NCI-H1694 treated with DMSO at 0.1 percent for 48 hours (cell line): ENCODE data around the gene RAX2.
A peak's percentile ranks its signal among the peaks of the same experiment; 100 is the strongest.

Source experiments
- DNase-seq: peaks from one replicate; lab custom pipeline; 2025; lab: John Stamatoyannopoulos, UW

RAX2 gene

GRCh38 chr19:3801412-3802096 lies 29.5 kb upstream of the RAX2 start:
- DNase-seq, result peak; percentile 8

- no peak for DNase-seq
Observed at GRCh38 chr19:3800996-3801395, 29.0 kb upstream of the RAX2 start.

GRCh38 chr19:3798137-3798536 lies 26.1 kb upstream of the RAX2 start:
- DNase-seq, result no peak

DNA sequence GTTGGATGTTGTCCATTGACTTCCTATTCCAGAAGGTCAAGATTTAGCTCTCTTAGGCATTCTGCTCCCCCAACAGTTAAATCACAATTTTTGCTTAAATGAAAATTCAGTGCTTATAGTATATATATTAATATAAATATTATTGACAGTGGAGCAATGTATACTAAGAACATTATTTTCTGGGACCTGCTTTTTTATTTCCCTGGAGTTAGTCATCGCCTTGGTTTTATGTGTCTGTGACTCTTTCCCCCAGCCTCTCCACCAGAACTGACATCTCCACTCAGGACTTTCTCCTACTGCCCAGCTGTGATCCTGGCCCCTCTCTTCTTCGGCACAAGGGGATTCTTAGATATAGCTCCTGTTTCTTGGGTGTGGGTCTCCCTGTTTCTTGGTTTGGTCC lies 24.3 kb upstream of the RAX2 start:
- DNase-seq, result no peak

DNA sequence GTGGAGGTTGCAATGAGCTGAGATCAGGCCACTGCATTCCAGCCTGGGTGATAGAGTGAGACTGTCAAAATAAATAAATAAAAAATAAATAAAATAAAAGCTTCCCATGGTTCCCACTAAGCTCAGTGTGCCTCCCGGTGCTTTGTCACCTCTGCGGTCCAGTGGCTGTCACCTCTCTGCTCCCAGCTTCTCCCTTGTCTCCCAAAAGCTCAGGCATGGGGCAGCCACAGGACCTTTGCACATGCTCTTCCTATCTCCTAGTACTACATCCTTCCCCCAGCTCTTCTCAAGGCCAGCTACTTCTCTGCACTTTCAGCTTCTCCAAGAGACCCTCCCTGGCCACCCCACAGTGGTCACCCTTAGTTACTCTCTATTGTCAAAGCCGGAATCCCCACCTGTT lies 21.8 kb upstream of the RAX2 start:
- no peak for DNase-seq

DNA sequence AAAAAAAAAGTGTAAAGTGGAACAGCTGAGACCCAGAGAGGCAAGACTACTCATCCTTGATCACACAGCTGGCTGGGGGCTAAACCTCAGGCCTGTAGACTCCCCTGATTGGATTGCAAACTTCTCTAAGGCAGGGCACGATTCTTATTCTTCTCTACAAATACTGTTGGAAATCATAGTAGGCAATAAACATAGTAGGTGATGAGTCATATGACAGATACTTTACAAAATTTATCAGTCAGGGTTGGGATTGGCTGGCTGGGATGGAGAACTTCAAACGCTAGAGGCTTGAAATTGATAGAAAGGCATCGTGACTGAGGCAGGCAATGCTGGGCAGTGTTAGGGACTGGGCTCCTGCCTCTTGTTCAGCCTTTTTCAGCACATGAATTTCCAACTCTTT lies 20.1 kb upstream of the RAX2 start:
- no peak for DNase-seq

- DNase-seq, result no peak
Observed at GRCh38 chr19:3790941-3791340, 18.9 kb upstream of the RAX2 start.

GRCh38 chr19:3790209-3790734 lies 18.2 kb upstream of the RAX2 start:
- DNase-seq, result no peak

- DNase-seq, result no peak
Observed at GRCh38 chr19:3788996-3789778, 17.2 kb upstream of the RAX2 start.

DNA sequence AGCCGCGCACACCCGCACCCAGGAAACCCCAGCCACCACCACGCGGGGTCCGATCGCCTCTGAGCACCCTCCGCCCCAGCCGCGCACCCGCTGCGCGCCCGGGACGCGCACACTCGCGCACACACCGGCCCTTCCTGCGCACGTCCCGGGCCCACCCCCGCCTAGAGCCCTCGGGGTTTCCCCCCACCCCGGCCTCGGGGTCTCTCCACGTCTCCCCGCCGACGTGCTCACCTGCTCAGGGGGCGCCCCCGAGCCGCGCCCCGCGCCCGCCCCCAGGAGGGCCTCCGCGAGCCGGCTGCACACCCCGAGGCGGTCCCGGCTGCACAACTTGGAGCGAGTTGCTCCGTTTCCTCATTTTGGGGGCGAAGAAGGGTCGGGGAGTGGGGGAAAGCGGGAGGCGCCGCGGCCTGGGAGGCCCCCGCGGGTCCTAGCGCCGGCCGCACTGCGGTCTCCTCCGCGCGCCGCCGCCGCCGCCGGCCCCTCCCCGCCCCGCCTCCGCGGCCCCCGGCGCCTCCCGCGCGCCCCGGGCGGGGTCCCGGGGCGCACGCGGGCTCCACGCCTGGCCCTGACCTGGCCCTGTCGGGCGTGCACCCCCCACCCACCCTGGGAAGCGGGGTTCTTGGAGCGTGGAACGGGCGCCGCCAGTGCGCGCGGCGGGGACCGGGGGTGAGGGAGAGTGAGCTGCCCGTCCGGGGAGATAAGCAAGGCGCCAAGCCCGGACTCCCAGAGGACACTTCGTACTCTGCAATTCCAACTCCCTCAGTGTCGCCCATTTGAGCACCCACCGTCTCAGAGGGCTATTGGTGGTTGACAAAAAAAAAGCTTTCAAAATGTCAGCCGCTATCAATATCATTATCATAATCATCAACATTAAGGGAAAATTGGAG lies 14.2 kb upstream of the RAX2 start, which contains the start of gene MATK:
MATK (minus strand) TSS at position 444 of the 887 bp plus-strand sequence. CDS start 1,246 bp downstream, outside the sequence.
- DNase-seq, result no peak

DNA sequence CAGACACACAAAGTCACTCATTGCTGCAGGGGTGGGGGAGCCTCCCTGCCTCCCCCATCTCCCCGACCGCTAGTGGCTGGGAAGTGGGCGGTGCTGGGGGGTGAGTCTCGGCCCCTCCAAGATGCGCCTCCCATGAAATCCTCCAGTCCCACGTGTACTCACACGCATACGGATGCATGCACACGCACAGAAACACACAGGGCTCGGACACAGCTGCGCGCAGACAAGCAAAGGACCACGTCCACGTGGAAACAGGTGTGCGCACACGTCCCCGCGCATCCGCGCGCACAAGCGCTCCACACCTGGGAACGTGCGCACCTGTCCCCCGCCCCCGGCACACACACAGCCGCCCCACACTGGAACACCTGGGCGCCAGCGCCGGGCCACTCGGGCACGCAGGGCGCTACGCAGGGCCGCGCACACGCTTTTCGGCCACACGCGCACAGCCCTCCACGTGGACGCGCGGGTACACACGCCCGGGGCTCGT lies 13.5 kb upstream of the RAX2 start:
- no peak for DNase-seq

GRCh38 chr19:3784607-3785450 lies 12.8 kb upstream of the RAX2 start:
- DNase-seq, result no peak

GRCh38 chr19:3783660-3784584 lies 11.9 kb upstream of the RAX2 start:
- peak; percentile 26 for DNase-seq

GRCh38 chr19:3782903-3783302 lies 10.9 kb upstream of the RAX2 start:
- no peak for DNase-seq

- no peak for DNase-seq
Observed at GRCh38 chr19:3782330-3782729, 10.3 kb upstream of the RAX2 start.

- no peak for DNase-seq
Observed at GRCh38 chr19:3781603-3782002, 9.6 kb upstream of the RAX2 start.

DNA sequence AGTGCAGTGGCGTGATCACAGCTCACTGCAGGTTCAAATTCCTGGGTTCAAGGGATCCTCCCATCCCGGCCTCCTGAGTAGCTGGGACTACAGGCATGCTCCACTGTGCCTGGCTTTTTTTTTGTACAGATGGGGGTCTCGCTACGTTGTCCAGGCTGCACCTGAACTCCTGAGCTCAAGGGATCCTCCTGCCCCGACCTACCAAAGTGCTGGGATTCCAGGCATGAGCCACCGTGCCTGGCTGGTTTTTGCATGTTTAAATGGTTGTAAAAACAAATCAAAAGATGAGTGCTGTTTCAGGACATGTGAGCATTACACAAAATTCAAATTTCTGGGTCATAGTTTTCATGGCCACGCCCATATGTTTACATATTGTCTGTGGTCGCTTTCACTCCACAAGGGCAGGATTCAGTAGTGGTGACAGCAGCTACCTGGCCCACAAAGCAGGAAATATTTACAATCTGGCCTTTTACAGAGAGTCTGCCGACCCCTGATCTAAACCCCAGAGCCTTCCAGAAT lies 8.8 kb upstream of the RAX2 start:
- no peak for DNase-seq

GRCh38 chr19:3778899-3779723 lies 7.1 kb upstream of the RAX2 start:
- no peak for DNase-seq
